ENCODE data around the gene ALPK1.
A peak's percentile ranks its signal among the peaks of the same experiment; 100 is the strongest.

The ALPK1 gene

GRCh38 chr4:112284662-112285411 lies 12.3 kb upstream of the ALPK1 start:
- TF ChIP-seq ZFP30 (CRISPR knock-in tag; IDR thresholded peaks at IDR 0.05) = no peak
- TF ChIP-seq SNAI2 (CRISPR knock-in tag; IDR thresholded peaks at IDR 0.05) = no peak
- TF ChIP-seq ARNTL (CRISPR knock-in tag; IDR thresholded peaks at IDR 0.05; ENCODE audit: borderline replicate concordance, low read depth) = no peak
- ATAC-seq = peak; percentile 55

GRCh38 chr4:112287258-112287989 lies 9.7 kb upstream of the ALPK1 start:
- ATAC-seq = no peak

GRCh38 chr4:112288455-112288854 lies 8.7 kb upstream of the ALPK1 start:
- TF ChIP-seq ZFP3 (CRISPR knock-in tag; IDR thresholded peaks at IDR 0.05) = no peak

More at GRCh38 chr4:112287258-112287989, 9.7 kb upstream of the ALPK1 start:
- no peak for TF ChIP-seq CREB5 (CRISPR knock-in tag; IDR thresholded peaks at IDR 0.05; ENCODE audit: low read depth)
- TF ChIP-seq TSHZ2 (CRISPR knock-in tag; IDR thresholded peaks at IDR 0.05) = no peak
- no peak for TF ChIP-seq ARNTL (CRISPR knock-in tag; IDR thresholded peaks at IDR 0.05; ENCODE audit: borderline replicate concordance, low read depth)
- no peak for TF ChIP-seq PATZ1 (CRISPR knock-in tag; IDR thresholded peaks at IDR 0.05; ENCODE audit: borderline replicate concordance)
- TF ChIP-seq ZFP3 (CRISPR knock-in tag; IDR thresholded peaks at IDR 0.05) = no peak
- no peak for TF ChIP-seq TCF4 (CRISPR knock-in tag; IDR thresholded peaks at IDR 0.05; ENCODE audit: borderline replicate concordance)
- no peak for TF ChIP-seq OSR1 (CRISPR knock-in tag; IDR thresholded peaks at IDR 0.05)
- TF ChIP-seq TOX (CRISPR knock-in tag; IDR thresholded peaks at IDR 0.05; ENCODE audit: borderline replicate concordance) = no peak
- no peak for TF ChIP-seq POU6F1 (CRISPR knock-in tag; IDR thresholded peaks at IDR 0.05; ENCODE audit: borderline replicate concordance, low read depth)
- no peak for TF ChIP-seq PPARA (CRISPR knock-in tag; IDR thresholded peaks at IDR 0.05; ENCODE audit: borderline replicate concordance)
- no peak for TF ChIP-seq ZFP30 (CRISPR knock-in tag; IDR thresholded peaks at IDR 0.05)
- TF ChIP-seq ZC3H10 (CRISPR knock-in tag; IDR thresholded peaks at IDR 0.05) = no peak

GRCh38 chr4:112289407-112290253 lies 7.5 kb upstream of the ALPK1 start:
- no peak for ATAC-seq
- no peak for TF ChIP-seq ESRRG (CRISPR knock-in tag; IDR thresholded peaks at IDR 0.05)
- TF ChIP-seq ZNF565 (CRISPR knock-in tag; conservative IDR thresholded peaks at IDR 0.05; ENCODE audit: low read depth) = no peak
- no peak for TF ChIP-seq ZNF8 (CRISPR knock-in tag; IDR thresholded peaks at IDR 0.05)
- no peak for TF ChIP-seq ZFP30 (CRISPR knock-in tag; IDR thresholded peaks at IDR 0.05)
- TF ChIP-seq CREB5 (CRISPR knock-in tag; IDR thresholded peaks at IDR 0.05; ENCODE audit: low read depth) = no peak
- TF ChIP-seq PPARA (CRISPR knock-in tag; IDR thresholded peaks at IDR 0.05; ENCODE audit: borderline replicate concordance) = no peak
- no peak for TF ChIP-seq CSDC2 (CRISPR knock-in tag; IDR thresholded peaks at IDR 0.05)
- no peak for TF ChIP-seq PATZ1 (CRISPR knock-in tag; IDR thresholded peaks at IDR 0.05; ENCODE audit: borderline replicate concordance)
- TF ChIP-seq ZNF70 (CRISPR knock-in tag; IDR thresholded peaks at IDR 0.05) = no peak
- no peak for TF ChIP-seq ARNTL (CRISPR knock-in tag; IDR thresholded peaks at IDR 0.05; ENCODE audit: borderline replicate concordance, low read depth)

More at GRCh38 chr4:112288455-112288854, 8.7 kb upstream of the ALPK1 start:
- no peak for ATAC-seq
